Activated CD4-positive, alpha-beta T cell treated with anti-CD3 and anti-CD28 coated beads, Interleukin-2, Interleukin-4, amounts not matched to agents 100 ng/mL and 50 ng/mL, durations not matched to agents 16 hours and 8 hours (primary cell): ENCODE data around the gene MSANTD2.

Experiments
- DNase-seq: peaks from one replicate; pipeline ENCODE4 v3.0.0-alpha.2; 2020; ENCODE audit warnings: low spot score

Gene MSANTD2

DNA sequence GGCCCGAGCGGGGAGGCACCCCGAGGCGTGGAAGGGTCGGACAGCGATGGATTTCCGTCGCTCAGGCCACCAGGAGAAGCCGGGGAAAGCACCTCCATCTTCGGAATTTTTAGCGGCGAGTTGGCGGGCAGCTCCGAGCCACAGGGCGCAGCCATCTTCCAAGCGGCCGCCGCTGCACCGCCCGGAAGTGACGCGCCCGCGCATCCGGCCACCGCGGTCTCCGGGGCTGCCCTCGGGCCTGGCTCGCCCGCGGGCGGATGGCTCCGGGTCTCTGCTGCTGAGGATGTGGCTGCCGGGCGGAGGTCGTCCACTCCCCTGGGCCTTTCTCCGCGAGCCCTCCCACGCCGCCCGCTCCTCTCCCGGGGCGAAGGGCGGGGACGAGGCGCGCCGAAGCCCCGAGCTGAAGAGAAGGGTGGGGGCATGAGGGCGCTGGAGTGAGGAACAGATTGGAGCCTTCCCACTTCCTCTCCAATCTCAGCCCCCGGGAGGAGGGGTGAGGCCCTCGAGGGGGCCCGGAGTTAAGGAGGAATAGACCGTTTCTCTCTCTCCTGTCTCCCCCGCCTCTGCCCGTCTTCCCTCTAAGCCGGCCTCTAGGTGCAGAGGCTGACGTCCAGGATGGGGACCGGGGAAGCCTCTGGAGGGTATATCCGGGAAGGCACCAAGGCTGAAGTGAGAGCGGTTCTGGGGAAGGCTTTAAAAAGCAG lies at the start of gene MSANTD2:
Gene MSANTD2, minus strand, starts transcription at position 181 of the 704 bp plus-strand sequence. Its CDS starts 26 bp downstream, at position 155.
- peak; percentile 78 for DNase-seq

DNA sequence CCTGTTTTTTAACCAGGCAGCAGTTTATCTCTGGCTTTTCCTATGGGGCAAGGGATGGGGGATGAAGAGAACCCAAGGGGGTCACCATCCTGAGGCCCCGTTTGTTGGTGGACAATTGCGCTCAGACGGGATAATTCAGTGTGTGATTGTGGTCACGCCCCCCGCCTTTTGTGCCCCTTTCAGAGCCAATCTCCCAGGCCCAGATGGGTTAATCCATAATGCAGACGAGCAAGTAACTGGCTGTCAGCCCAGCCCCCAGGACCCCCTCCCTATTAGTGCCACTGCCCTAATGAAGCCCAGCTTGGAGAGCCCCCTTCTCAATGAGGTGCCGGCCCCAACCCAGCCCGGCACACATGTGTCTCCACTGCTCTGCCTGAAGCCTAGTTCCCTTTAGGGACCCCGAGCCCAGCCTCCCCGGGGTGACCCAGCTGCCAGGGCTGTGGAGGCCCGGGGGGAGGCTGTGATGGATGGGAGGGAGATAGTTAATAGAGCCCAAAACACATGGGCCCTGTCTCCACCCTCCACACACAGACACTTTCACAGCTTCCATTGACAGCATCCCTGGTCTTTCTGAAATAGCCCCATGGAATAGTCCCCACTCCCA lies 46.0 kb upstream of the MSANTD2 start:
- DNase-seq: no peak

DNA sequence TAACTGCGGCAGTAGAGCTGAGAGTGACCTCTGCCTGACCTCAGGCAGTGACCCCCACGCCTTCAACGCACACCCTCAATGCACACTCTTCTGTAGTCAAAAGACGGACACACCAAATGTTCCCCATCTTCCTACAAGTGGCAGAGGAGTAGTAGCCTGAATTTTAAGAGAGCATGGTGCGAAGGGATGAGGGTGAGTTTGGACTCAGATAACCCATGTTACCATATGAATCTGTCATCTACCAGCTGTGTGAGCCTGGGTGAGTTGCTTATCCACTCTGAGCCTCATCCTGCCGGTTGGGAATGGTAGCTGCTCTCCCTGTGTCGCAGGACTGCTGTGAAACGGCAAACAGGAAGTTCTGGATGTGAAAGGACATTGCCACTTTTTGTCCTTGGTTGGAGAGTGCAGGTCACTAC lies 44.5 kb upstream of the MSANTD2 start:
- no peak for DNase-seq

DNA sequence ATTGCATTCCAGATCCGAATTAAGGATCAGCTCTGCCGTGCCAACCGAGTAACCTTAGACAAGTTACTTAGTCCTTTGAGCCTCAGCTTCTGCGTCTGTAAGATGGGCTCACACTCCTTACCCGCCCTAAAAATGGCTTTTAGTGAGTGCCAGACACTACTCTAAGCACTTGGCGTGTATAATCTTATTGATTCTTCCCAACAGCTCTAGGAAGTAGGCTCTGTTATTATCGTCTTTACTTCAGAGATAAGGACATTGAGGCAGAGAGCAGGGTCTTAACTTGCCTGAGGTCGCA lies 43.4 kb upstream of the MSANTD2 start:
- no peak for DNase-seq

DNA sequence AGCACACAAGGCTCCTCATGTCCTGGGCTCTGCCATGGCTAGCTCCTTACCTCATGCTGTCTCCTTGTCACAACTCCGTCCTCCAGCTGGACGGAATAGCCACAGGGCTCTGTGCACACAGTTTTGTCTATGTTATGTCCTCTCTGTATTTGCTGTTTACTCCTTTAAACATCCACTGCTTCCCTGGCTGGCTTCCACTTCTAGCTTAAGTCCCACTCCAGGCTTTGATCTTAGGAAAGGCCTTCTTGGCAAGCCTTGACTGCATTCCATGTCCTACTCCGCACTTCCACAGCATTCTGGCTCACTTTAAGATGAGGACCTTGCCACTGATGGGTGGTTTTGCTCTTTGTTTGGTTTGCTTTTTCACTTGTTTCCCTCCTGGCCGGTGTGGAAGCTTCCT lies 42.1 kb upstream of the MSANTD2 start:
- DNase-seq: no peak

DNA sequence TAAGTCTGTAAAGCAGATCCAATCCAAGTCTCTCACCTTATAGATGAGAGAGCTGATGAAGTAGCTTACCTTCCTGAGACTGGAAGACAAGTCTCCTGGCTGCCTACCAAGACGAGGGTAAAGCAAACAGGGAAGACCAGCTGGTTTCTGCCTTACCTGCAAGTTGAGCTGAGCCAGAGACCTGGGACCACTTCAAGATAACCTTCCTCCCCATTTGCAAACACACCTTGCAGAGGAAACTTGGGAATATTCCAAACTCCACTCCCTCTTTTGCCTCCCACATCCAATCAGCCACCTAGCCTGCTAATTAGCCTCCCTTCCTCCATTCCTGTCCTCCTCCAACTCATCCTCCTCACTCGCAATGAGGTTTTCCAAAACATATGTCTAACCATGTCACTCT lies 41.6 kb upstream of the MSANTD2 start:
- DNase-seq: no peak

DNA sequence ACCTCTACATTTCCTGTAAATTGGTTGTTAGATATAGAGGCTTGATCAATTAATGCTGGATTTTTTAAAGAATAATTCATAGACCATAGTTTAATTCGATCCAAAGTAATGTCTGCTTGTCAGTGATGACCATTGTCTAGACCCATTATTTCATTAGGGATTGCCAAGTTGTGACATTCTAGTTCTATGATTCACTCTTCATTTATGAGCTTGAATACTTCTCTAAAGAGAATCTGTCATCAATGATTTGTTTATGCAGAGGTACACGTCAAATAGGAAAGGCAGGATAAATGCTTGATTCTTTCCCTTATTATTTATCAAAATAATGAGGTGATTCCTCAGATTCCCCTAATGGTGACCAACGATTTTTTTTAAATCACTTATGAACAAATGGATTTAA lies 41.0 kb upstream of the MSANTD2 start:
- no peak for DNase-seq

DNA sequence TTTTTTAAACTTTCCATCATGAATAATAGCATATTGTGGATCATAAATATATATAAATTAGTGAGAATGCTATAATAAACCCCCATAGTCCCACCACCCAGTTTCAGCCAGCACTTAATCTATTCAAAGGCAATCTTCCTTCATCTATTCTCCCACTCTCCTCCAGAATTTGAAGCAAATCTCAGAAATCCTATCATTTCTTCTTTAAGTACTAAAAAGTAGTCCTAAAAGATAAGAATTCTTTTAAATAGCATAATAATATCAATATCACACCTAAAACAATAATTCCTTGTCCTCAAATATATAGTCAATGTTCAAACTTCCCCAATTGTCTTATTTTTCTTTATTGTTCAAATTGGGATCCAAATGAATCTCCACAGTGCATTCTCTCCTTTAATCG lies 40.5 kb upstream of the MSANTD2 start:
- no peak for DNase-seq

DNA sequence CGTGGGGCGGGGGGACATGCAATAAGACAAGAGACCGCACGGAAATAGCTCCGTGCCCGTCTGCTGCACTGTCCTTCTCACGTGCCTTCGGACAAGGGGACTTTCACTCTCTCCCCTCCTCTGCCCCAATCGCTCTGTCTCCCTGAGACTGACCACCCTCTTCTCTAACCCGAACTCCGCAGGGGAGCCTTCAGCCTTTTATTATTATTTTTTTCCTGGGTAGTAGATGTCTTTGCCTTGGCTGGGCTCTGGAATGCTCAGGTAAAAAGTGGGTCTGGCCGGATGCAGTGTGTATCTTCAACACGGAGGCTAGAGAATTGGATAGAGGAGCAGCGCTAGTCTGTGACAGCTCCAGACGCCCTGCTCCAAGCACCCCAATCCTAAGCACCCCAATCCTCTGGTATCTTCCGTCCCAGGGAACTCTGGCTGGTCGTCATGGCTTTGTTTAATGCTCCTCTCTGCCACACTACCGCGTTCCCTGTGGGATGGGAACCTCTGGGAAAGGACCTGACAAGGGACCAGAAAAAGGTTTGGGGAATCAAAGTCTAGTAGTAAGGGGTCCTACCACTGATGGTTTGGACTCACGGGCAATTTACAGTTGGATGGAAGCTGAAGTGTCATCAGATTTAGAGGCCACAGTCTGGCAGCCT lies 39.9 kb upstream of the MSANTD2 start:
- no peak for DNase-seq

DNA sequence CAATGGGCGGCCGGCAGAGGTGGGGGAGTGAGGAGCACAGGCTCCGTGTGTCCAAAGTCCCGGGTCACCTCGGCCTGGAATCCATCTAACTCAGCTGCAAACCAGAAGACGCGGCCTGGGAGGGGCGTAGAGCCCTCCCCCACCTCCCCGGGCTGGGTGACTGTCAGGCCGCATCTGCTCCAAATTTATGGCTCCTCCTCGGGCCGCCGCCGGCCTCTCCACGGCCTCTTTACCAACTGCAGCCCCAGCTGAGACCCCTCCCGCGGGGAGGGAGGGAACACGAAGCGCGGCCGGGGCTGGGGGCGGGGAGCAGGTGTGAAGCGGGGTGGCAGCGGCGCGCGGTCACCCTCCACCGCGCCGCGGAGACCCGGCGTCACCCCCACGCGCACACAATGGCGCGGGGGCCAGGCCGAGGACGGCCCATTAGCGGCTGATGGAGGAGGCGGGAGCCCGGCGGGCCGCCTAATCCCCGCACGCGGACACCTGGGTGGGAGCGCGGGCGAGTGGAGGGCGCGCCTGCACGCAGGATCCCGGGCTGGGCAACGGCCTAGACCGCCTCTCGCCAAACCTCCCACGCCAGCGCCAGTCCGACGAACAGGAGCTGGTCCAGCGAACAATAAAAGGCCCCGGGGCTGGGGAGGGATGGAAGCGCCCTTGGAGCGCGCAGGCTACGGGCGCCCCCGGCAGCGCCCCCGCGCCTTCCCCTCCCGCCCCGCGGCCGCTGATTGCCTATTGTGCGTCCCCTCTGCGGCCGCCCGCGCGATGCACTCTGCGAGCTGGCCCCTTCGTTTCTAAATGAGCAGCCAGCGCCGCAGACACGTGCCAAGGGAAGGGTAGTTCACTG lies 39.1 kb upstream of the MSANTD2 start:
- no peak for DNase-seq

DNA sequence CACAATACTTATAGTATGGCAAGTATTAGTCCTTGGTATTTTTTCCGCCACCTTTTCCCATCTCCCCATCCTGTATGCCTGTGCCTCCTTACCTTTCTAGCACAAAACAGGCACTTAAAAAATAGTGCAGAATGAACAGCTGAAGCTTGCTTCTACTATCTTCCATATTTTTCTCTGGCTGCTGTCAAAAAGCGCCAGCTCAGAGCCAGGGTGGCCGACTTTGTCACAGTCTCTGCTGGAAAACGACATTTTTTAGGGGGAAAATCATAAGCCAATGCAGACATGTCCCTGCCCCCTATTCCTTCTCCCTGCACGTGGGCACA lies 38.6 kb upstream of the MSANTD2 start:
- no peak for DNase-seq

DNA sequence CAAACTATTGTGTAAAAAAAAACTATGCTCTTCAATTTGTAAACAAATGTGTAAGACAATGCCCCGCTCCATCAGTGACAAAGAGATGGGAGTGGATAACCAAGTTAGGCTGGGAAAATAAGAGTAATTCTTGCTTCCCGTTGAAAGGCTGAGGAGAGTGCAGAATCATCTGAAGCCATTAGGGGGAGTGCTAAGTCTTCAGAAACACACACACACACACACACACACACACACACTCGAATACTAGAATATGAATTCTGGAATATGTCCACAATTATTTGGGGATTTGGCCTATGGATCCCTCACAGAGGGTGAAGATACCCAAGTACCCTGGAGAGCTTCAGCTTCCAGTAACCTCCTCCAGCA lies 37.3 kb upstream of the MSANTD2 start:
- DNase-seq: peak; percentile 27

DNA sequence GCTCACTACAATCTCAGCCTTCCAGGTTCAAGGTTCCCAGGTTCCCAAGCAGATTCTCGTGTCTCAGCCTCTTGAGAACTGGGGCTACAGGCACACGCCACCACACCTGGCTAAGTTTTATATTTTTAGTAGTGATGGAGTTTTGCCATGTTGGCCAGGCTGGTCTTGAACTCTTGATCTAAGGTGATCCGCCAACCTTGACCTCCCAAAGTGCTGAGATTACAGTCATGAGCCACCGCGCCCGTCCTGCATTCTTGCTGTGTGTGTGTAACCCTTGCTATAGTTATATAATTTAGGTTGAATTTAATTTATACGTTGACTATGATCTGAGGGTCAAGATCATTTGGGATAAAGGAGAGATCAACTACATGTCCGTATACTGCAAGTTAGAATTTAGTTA lies 35.7 kb upstream of the MSANTD2 start:
- no peak for DNase-seq

DNA sequence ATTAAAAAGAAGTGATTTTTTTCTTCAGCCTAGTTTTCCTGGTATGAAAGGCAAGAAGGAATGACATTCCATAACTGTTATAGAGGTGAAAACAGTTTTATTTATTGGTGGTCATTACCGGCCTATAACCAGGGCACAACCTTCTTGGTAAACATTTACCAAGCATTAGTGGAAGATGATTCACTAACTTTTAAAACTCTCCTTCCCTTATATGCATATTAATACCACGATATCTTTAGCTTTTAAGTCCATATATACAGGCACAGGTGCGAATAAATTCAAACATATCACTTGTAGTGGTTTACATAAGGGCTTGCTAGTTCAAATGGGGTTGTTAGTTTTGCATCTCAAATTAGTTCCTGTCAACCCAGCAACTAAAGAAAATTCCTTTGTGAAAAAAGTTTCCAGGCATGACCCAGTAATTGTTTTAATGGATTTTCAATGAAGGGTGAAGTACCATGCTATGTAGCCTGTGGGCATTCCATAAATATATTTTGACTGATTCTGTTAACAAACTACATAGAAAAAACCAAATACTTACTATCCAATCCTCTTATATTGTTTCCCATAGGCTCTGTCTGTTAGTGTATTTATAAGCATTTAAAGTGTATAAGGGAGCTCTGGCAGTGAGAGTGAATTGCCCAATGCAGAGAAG lies 34.4 kb upstream of the MSANTD2 start:
- no peak for DNase-seq

DNA sequence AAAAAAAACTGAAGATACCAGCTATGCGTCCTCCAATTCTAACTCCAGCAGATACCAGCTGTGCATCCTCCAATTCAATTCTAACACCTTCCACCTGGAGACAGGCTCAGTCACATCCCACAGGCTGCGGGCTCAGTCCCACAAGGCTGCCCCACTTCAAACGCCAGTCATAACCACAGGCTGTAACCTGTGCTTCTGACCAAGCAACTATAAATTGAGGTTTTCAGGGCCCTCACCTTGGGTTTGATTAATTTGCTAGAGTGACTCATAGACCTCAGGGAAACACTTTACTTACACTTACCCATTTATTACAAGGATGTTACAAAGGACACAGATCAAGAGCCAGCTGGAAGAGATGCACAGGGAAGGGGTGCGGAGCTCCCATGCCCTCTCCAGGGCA lies 32.4 kb upstream of the MSANTD2 start:
- DNase-seq: no peak

DNA sequence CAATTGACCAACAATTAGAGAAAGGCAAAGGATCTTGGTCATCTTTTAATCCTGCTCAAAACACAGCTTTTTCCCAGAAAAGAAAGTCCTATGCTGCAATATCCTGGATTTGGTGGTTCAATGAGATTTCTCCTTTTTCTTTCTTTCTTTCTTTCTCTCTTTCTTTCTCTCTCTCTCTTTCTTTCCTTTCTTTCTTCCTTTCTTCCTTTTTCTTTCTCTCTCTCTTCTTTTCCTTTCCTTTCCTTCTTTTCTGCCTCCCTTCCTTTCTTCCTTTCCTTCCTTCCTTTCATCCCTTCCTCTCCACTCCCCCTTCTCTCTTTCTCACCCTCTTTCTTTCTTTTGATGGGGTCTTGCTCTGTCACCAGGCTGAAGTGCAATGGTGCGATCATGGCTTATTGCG lies 31.7 kb upstream of the MSANTD2 start:
- no peak for DNase-seq

DNA sequence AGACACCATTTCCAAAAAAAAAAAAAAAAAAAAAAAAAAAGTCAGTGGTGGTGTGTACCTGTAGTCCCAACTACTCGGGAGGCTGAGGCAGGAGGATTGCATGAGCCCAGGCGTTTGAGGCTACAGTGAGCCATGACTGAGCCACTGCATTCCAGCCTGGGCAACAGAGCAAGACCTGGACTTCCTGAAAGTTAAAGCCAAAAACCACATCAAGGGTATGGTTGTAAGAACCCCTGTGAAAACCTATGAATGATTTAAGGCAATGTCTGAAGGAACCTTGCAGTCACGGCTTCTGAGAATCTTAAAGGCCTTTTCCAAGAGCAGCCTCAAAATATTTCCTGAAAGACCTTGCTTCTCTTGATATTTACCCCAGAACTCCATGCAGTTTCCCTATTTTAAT lies 30.5 kb upstream of the MSANTD2 start:
- DNase-seq: no peak

DNA sequence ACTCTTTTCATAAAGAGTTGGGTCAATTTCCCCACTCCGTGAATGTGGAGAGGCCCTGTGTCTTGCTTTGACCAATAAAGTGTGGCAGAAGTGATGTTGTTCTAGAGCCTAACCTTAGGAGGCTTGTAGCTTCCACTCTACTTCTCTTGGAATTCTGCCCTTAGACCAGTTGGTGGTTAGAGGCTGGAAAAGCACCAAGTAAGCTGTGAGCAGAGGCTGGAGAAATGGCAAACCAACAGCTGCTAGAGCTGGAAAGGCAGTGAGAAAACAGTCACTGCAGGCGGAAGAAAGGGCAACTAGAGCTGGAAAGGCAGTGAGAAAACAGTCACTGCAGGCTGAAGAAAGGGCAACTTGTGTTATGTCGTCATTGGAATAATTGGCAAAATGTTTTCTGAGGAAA lies 29.8 kb upstream of the MSANTD2 start:
- no peak for DNase-seq

DNA sequence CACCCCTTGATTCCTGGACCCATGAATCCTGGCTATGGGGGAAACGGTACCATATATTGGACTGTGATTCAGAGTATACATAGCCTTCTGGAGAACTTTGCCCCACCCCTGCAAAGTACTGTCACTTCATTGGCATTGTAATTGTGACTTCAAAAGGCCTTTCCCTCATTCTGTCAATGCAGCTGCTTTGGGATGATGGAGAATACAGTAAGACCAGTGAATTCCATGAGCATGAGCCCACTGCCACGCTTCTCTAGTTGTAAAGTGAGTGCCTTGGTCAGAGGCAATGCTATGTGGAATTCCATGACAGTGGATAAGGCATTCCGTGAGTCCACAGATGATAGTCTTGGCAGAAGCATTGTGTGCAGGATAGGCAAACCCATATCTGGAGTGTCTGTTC lies 25.7 kb upstream of the MSANTD2 start:
- DNase-seq: no peak

DNA sequence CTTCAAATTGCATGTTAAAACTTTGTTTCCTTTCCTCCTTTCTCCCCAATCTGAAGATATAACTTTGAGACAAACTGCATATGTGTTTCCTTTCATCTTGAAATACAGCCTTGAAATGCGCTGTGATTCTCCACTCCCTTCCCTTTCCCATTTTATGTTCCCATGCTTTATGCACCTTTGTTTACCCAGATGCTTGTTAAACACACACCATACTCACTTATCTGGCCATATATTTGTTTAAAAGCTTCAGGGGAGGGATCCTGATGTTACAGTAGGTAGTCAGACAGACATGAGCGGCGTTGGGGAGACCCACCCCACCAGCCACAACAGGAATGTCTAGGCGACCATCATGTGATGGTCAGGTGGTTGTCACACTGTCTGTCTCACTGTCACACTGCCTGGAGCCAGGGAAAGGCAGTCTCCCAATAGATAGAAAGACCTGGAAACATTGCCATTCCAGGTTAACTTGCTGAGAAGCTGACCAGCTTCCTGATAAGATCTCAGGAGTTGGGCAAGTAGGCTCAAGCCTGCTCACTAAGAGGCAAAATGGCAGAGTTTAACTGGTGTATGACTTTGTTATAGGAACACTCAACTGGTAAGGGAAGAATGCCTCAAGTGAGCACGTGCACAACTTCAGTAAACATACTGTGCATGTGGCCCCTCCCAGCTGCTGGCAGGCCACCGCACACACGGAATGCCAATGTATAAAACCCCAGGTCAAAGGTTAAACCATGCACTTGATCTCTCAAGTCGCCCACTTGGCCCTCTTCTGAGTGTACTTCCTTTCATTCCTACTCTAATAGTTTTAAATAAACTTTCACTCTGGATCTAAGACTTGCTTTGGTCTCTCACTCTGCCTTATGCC lies 23.5 kb upstream of the MSANTD2 start:
- DNase-seq: no peak

DNA sequence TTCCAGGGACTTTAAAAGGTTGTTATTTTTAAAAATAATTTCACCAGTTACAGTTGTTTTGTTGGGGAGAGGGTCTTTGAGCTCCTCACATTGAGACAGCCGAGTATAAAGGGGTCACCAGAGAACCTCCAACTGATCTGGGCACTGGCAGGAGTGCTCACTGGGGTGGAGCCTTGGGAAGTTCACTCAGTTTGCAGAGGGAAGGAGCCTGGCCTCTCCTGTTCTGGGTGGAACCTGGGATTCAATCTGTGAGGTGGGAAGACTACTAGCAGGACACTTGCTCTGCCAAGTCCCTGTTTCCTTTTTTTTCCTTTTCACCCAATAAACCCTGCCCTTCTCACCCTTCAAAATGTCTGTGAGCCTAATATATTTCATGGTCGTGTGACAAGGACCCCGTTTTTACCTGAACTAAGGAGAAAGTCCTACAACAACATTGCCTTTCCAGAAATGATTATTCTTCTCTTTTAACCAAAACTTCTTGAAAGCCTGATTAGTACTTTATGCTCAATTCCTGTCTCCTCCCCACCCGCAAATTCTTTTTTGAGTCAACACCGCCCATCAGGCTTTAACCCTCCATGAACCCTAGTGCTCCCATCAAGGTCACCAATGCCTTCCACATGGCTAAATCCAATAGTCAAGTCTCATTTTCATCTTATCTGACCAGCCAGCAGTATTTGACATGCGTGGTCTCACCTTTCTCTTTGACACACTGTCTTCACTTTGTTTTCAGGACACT lies 22.0 kb upstream of the MSANTD2 start:
- no peak for DNase-seq
